ENCODE data around the gene HLA-DMB.

HLA-DMB gene

DNA sequence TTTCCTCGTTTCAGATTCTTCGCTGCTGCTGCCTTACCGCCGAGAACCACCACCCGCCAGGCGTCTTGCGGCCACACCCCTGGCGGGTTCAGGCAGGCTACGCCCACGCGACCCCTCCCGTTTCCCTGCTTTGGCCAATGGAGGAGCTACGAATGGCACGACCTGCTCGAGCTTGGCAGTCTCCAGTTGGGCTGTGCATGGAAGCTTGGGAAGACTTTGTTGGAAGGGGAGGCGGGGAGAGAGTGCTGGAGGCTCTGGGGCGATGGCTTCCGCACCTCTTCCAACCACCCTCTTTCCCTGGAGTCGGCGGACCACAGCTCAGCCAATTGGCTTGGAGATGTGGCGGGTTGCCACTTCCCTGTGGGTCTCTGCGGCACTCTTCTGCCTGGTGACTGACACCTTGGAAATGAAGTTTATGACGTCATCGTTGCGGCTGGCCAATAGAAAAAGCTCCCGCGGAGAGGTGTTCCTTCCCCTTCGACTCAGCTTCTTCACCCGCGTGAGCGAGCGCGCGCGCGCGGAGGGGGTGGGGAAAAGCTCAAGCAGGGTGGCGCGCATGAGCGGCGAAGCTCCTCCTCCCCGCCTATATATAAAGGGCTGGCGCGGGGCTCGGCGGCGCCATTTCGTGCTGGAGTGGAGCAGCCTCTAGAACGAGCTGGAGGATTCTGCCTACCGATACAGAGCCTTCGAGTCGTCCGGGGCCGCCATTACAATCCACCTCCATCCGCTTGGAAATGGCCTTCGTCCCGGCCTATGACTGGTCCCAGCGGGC lies 30.9 kb upstream of the HLA-DMB start:
- DNase-seq (ENCODE audit: low read depth in 2 of 2, low spot score in 1 of 2), result peak; percentile 99

DNA sequence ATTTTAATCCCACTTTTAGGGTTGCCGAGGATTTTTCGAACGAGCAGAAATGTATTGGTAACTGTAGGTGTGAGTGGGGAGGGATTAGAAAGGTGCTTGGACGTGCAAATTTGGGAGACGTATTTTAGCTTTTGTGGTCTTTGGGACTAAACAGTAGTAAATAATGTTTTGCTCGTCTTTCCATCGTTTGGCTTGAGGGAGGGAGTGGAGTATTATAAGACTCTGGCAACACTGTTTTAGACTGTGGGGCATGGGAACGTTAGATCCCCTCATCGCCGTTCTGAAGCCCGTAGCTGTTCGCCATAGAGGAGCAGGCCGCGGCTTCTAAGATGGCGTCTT lies 30.4 kb upstream of the HLA-DMB start:
- no peak for DNase-seq (ENCODE audit: low read depth in 2 of 2, low spot score in 1 of 2)

DNA sequence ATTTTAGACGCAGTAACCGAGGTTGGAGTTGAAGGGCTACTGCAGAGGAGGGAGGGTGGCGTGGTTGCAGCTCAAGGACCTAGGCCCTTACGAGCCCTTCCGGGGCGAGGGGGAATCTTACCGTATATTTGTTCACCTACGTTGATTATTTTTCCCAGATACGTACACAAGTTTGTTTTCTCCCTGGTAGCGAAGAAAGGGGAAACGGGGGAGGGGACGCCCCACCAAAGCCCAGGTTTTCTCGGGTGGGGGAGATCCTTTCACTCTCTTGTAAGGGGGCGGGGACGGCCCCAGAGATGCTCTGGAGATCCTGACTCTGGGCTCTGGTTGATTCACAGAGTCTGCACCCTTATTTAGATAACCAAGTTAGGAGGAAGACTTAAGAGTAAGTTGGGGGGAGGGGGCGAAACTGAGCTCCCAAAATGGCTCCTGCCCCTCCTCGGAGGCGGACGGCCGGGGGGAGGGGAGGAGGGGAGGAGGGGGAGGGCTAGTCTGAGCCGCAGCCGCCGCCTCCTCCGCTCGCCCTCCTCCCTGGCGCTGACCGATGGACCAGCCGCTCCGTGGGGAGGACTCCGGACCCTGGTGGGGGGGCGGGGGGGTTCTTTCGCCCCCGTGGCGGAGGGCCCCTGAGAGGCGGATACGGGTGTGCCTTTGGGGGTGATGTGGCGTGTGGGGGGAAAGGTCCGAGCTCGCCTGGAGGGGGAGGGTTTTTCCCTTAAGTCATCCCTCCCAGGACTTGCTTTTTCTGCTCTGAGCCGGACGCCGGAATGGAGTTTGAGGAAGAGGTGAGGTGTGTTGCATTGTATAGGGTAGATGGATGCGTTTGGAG lies 29.8 kb upstream of the HLA-DMB start:
- peak; percentile 48 to 68 for DNase-seq (ENCODE audit: low read depth in 2 of 2, low spot score in 1 of 2)

- peak; percentile 38 to 49 for DNase-seq (ENCODE audit: low read depth in 2 of 2, low spot score in 1 of 2)
Observed at GRCh38 chr6:32969685-32970412, 29.0 kb upstream of the HLA-DMB start.

- peak; percentile 27 to 61 for DNase-seq (ENCODE audit: low read depth in 2 of 2, low spot score in 1 of 2)
Observed at GRCh38 chr6:32968867-32969684, 28.2 kb upstream of the HLA-DMB start.

DNA sequence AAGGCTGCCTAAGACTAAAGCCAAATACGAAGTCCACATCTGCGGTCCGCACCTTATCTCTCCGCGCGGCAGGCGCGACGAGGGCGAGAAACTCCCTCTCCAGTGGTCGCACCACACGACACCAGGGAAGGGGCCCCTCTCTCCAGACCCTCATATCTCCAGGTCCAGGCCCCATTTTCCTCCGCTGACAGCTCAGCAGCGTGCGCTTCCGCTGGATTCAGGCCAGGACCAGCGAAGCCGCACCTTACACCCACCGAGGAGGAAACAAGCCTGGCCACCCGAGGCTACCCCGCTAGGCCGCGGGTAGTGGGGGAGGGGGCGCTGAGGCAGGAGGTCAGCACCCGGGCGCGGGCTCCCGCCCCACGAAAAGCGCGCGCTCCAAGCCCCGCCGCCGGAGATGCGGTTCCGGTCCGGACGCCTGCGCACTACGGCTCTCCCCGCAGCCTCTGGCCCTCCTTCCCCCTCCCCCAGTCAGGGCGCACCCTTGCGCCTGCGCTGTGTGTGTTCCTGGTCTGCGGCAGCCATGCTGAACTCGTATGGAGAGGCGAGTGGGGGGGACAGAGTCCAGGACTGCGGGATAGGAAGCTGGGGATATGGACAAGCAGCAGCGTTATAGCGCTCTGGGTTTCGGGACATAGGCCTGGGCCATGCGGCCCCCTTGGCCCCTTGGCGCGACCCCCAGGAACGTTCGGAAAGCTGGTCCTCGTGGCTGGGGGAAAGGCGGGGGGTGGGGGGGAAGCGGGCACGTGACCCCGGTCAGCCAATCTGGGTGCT lies 27.5 kb upstream of the HLA-DMB start, which contains the start of gene BRD2:
TSS of gene BRD2 (plus strand) at position 502 of the 774 bp plus-strand sequence. CDS start 4,305 bp downstream, outside the sequence.
- DNase-seq (ENCODE audit: low read depth in 2 of 2, low spot score in 1 of 2), result peak; percentile 88 to 93

DNA sequence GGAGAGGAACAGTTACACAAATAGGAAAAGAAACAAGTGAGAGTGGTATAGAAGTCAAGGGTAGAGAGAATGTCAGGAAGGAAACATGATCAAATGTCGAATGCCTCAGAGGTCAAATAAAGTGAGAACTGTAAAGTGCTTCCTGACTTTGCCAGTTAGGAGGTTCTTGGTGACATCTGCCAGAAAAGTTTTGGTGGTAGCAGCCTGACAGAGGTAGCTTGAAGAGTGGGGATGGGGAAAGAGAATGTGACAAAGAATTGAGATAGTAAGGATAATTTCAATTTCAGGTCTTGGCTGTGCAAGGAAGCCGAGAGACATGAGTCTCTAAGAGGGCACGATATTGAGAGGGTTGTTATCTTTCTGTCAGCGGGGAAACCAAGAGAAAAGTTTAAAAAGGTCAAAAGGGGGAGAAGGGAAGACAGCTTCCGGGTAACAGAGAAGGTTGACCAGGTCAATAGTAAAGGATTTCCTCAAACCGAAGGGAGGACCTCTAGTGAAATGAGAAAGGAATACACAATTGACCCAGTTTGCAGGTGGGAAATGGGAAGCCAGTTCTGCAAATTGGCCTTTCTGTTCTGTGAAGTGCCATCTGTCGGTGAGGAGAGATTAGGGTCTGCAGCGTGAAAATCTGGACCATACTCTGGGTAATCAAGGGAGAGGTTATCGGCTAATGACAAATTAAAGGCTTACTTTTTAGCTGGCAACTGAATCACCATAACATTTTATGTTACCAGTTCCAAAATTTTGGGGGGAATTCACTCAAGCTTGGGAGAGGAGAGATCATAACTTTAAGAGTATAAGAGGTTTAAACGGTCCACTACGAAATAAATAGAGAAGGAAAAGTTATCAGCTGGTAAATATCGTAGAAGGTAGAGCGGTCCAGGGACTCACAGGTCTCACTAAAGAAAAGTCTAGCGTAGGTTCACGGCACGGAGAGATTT lies 26.6 kb upstream of the HLA-DMB start:
- DNase-seq (ENCODE audit: low read depth in 2 of 2, low spot score in 1 of 2), result no peak

DNA sequence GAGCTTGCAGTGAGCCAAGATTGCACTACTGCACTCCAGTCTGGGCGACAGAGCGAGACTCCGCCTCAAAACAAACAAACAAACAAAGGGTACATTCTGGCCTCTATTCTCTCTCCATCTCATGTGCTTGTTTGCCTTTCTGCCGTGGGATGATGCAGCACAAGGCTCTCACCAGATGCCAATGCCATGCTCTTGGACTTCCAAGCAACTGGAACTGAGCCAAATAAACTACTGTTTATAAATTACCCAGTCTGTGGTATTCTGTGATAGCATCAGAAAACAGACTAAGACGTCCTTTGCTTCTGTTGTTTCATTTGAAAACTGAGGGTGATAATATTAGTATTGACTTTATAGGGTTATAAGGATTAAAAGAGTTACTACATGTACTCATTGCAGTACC lies 23.9 kb upstream of the HLA-DMB start:
- DNase-seq (ENCODE audit: low read depth in 2 of 2, low spot score in 1 of 2), result no peak

- no peak for DNase-seq (ENCODE audit: low read depth in 2 of 2, low spot score in 1 of 2)
Observed at GRCh38 chr6:32963866-32964265, 23.0 kb upstream of the HLA-DMB start.

GRCh38 chr6:32962213-32962826 lies 21.5 kb upstream of the HLA-DMB start:
- DNase-seq (ENCODE audit: low read depth in 2 of 2, low spot score in 1 of 2), result no peak

- no peak for DNase-seq (ENCODE audit: low read depth in 2 of 2, low spot score in 1 of 2)
Observed at GRCh38 chr6:32960563-32960962, 19.7 kb upstream of the HLA-DMB start.

DNA sequence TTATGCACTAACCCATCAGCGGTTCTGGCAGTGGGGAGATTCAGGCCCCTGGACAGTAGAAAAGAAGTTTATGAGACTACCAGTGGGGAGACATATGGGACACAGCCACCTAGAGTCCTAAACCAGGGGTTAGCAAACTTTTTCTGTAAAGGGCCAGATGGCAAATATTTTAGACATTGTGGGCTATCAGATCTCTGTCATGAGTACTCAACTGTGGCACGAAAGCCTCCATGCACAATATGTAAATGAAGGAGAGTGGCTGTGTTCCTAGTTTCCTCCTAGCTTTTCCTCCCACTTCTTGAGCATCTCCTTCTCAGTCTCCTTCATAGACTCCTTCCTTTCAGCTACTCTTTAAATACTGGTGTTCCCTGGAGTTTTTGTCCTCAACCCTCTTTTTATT lies 15.3 kb upstream of the HLA-DMB start:
- DNase-seq (ENCODE audit: low read depth in 2 of 2, low spot score in 1 of 2), result no peak

GRCh38 chr6:32954986-32955802 lies 14.4 kb upstream of the HLA-DMB start:
- DNase-seq (ENCODE audit: low read depth in 2 of 2, low spot score in 1 of 2), result no peak

GRCh38 chr6:32954267-32954666 lies 13.4 kb upstream of the HLA-DMB start:
- DNase-seq (ENCODE audit: low read depth in 2 of 2, low spot score in 1 of 2), result no peak

DNA sequence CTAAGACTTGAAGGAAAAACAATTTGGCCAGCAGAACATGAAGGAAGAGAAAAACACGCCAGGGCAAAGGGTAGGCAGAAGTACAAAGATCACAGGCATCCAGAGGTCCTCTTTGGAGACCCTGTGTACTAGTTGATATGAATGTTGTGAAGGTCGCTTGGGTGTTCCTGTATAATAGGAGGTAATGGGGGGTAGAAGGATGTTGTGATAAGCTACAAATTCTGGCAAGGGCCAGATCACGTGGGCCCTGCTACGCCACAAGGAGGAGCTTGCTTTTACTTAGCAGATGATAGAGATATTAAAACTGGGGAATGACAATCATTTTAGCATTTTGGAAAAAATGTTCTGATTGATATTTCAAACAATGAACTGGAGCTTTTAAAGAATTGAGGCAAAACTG lies 12.9 kb upstream of the HLA-DMB start:
- no peak for DNase-seq (ENCODE audit: low read depth in 2 of 2, low spot score in 1 of 2)

- DNase-seq (ENCODE audit: low read depth in 2 of 2, low spot score in 1 of 2), result peak in 1 of 2 donors; percentile 54
Observed at GRCh38 chr6:32952817-32953739, 12.2 kb upstream of the HLA-DMB start, which contains the start of gene HLA-DMA. Gene HLA-DMA (minus strand): TSS chr6:32953097. CDS start chr6:32953036, 61 bp downstream.

Data from stimulated activated CD8-positive, alpha-beta memory T cell treated with anti-CD3 and anti-CD28 coated beads, Interleukin-4, amount 100 ng/mL, for 4 hours (primary cell).